Mesenchymal stem cell (in vitro differentiated cells and primary cell): Measurements from ENCODE around the gene PDE11A.

Experiments
- DNase-seq: peaks from one replicate; pipeline ENCODE4 v3.0.0-alpha.2; 2013
- H2AFZ ChIP-seq: one replicate; pipeline ENCODE4 v1.6.1; 2013; ENCODE audit warnings: low read depth, mild to moderate bottlenecking, control low read depth, inconsistent platforms, low read length, moderate library complexity
- H2AK5ac ChIP-seq: 2 replicates; pipeline ENCODE4 v1.6.1; 2013; ENCODE audit warnings: low read length, moderate library complexity, mild to moderate bottlenecking, inconsistent platforms; ENCODE audit not compliant: severe bottlenecking
- H2BK120ac ChIP-seq: one replicate; pipeline ENCODE4 v1.6.1; 2013; ENCODE audit warnings: low read depth, mild to moderate bottlenecking, inconsistent platforms, low read length, moderate library complexity
- H2BK12ac ChIP-seq, 2 experiments: one replicate each; pipeline ENCODE4 v1.6.1; 2013; ENCODE audit warnings: inconsistent platforms in 2 of 2, low read length in 2 of 2, mild to moderate bottlenecking in 2 of 2, moderate library complexity in 2 of 2, control low read depth in 1 of 2
- H2BK15ac ChIP-seq: one replicate; pipeline ENCODE4 v1.6.1; 2013; ENCODE audit warnings: mild to moderate bottlenecking, low read depth, inconsistent platforms; ENCODE audit not compliant: poor library complexity, severe bottlenecking
- H2BK5ac ChIP-seq: 2 replicates; pipeline ENCODE4 v1.6.1; 2013; ENCODE audit warnings: low read depth, mild to moderate bottlenecking, low read length, control low read depth, inconsistent platforms; ENCODE audit not compliant: poor library complexity, severe bottlenecking
- H3K14ac ChIP-seq, 2 experiments: one replicate each; pipeline ENCODE4 v1.6.1; 2013; ENCODE audit warnings: inconsistent platforms in 2 of 2, low read length in 2 of 2, control low read depth in 1 of 2, mild to moderate bottlenecking in 1 of 2, moderate library complexity in 1 of 2
- H3K18ac ChIP-seq, 2 experiments: one replicate each; pipeline ENCODE4 v1.6.1; 2013; ENCODE audit warnings: inconsistent platforms in 2 of 2, low read length in 2 of 2, control low read depth in 1 of 2, low read depth in 1 of 2, mild to moderate bottlenecking in 1 of 2
- H3K23ac ChIP-seq, 2 experiments: one replicate each; pipeline ENCODE4 v1.6.1; 2013; ENCODE audit warnings: inconsistent platforms in 2 of 2, low read length in 2 of 2, mild to moderate bottlenecking in 2 of 2, moderate library complexity in 2 of 2, control low read depth in 1 of 2
- H3K27ac ChIP-seq: 2 replicates; pipeline ENCODE4 v1.5.1; 2013; ENCODE audit warnings: mild to moderate bottlenecking, moderate library complexity, low read length, control low read depth, inconsistent platforms; ENCODE audit not compliant: poor library complexity, severe bottlenecking
- H3K27me3 ChIP-seq, 2 experiments: 2 replicates each; pipeline versions ENCODE4 v1.6.1 to v1.7.0; 2013; ENCODE audit warnings: low read length in 2 of 2, mild to moderate bottlenecking in 2 of 2, moderate library complexity in 2 of 2, control low read depth in 1 of 2, inconsistent platforms in 1 of 2; ENCODE audit not compliant: control insufficient read depth in 1 of 2, insufficient read depth in 1 of 2
- H3K36me3 ChIP-seq, 2 experiments: 2 replicates each; pipeline versions ENCODE4 v1.6.1 to v1.7.0; 2013; ENCODE audit warnings: low read length in 2 of 2, control low read depth in 1 of 2, inconsistent platforms in 1 of 2, low read depth in 1 of 2, mild to moderate bottlenecking in 1 of 2; ENCODE audit not compliant: insufficient read depth in 2 of 2, control insufficient read depth in 1 of 2
- H3K4ac ChIP-seq, 2 experiments: one replicate each; pipeline ENCODE4 v1.6.1; 2013; ENCODE audit warnings: inconsistent platforms in 2 of 2, low read length in 2 of 2, mild to moderate bottlenecking in 2 of 2, moderate library complexity in 2 of 2, control low read depth in 1 of 2, low read depth in 1 of 2
- H3K4me1 ChIP-seq: 2 replicates; pipeline ENCODE4 v1.6.1; 2013; ENCODE audit warnings: low read depth, low read length, control low read depth; ENCODE audit not compliant: control insufficient read depth, insufficient read depth
- H3K4me2 ChIP-seq: 2 replicates; pipeline ENCODE4 v1.6.1; 2013; ENCODE audit warnings: low read length, mild to moderate bottlenecking, inconsistent platforms; ENCODE audit not compliant: poor library complexity, severe bottlenecking
- H3K4me3 ChIP-seq, 2 experiments: 2 replicates each; pipeline versions ENCODE4 v1.5.1 to v1.7.0; 2013; ENCODE audit warnings: low read length in 2 of 2, mild to moderate bottlenecking in 2 of 2, control low read depth in 1 of 2, low read depth in 1 of 2; ENCODE audit not compliant: insufficient read depth in 1 of 2
- H3K79me1 ChIP-seq: replicated peaks from 2 replicates; pipeline ENCODE4 v1.6.1; 2013; ENCODE audit warnings: mild to moderate bottlenecking, control low read depth, low read length, inconsistent platforms; ENCODE audit not compliant: poor library complexity, severe bottlenecking
- H3K9ac ChIP-seq: 2 replicates; pipeline ENCODE4 v1.7.0; 2013; ENCODE audit warnings: mild to moderate bottlenecking, low read length, moderate library complexity
- H3K9me3 ChIP-seq: 2 replicates; pipeline ENCODE4 v1.7.0; 2013; ENCODE audit warnings: mild to moderate bottlenecking, low read length; ENCODE audit not compliant: control insufficient read depth
- H4K8ac ChIP-seq: one replicate; pipeline ENCODE4 v1.6.1; 2013; ENCODE audit warnings: inconsistent platforms, mild to moderate bottlenecking, low read length, moderate library complexity
- H4K91ac ChIP-seq: one replicate; pipeline ENCODE4 v1.6.1; 2013; ENCODE audit warnings: mild to moderate bottlenecking, low read length, inconsistent platforms
- WGBS: methylation state at CpG from one replicate; pipeline ENCODE4 v1.1.7; 2013; ENCODE audit warnings: mixed read lengths; 5-methylcytosine and 5-hydroxymethylcytosine counted together

PDE11A gene

DNA sequence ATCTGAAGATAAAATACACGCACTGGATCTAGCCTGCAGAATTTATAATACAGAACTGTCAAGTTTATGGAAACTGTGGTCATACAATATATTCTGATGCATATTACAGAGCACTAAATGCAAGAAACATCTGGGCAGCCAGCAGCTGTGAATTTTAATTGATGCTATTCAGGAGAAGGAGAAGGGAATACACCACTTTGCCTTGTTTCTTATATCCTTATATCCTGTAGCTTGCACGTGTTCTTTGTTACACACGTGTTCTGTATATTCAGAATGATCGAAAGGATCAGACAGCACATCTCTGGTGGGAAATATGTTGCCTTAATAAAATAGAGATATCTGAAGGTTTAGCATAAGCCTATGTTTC lies 344.2 kb downstream of the PDE11A start:
- H3K18ac ChIP-seq, result no peak overlapping the region
- H3K36me3 ChIP-seq, result no peaks in the 10 kb centered on the region
- no peaks in the 10 kb centered on the region for H3K9me3 ChIP-seq
- H2BK12ac ChIP-seq, result no peak overlapping the region
- no peaks in the 10 kb centered on the region for H3K79me1 ChIP-seq
- no CpG with 5 or more reads among the region's 4 CpGs for WGBS
- DNase-seq, result no peak
- H4K91ac ChIP-seq, result no peak overlapping the region
- no peak overlapping the region for H3K23ac ChIP-seq
- H4K8ac ChIP-seq, result no peak overlapping the region
- H2AK5ac ChIP-seq, result no peak overlapping the region
- H3K4me1 ChIP-seq, result no peaks in the 10 kb centered on the region
- no peak overlapping the region for H2BK15ac ChIP-seq
- no peak overlapping the region for H3K27ac ChIP-seq
- no peak overlapping the region for H3K4ac ChIP-seq
- no peak overlapping the region for H2AFZ ChIP-seq
- H3K14ac ChIP-seq, result no peak overlapping the region
- no peak overlapping the region for H2BK5ac ChIP-seq
- H3K9ac ChIP-seq, result no peak overlapping the region
- no peak overlapping the region for H2BK120ac ChIP-seq
- H3K4me2 ChIP-seq, result no peak overlapping the region
- H3K27me3 ChIP-seq, result peaks cover 3 to 5% of the 10 kb centered on the region in 2 experiments
- H3K4me3 ChIP-seq, result no peak overlapping the region

DNA sequence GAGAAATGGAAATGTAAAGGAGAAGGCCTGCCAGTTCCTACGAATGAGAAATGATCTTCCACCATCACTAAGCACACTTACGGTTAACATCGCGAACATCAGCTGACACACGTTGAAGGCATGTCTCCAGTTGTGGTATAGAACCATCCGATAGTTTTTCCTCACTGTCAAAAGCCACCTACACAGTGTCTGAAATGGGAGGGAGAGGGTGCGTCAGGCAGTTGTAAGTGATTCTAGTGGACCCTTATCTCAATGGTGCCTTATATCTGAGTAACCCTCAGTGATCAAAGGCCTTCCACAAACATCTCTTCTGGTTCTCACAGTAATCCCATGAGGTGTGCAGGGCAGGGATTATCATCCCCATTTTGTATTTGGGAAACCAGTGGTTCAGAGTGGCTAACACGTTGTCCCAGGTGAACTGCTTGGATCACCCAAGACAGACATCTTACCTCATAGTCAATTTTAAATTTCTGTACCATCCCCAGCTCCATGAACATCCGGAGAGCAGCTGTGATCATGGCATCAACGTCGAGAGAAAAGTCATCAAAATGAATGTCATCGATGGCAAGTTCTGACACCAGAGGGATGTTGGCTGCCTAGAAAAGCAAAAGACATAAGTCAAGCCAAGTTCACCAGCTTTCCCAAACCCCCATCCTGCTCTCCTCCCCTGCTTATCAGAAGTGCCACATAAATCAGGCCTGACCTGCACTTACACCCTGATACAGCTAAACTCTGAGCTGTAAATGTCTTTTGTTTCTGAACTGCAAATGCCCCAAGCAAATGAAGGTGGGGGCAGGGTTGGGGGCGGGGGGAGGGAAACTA lies 344.8 kb downstream of the PDE11A start:
- no peak overlapping the region for H2BK15ac ChIP-seq
- no peak overlapping the region for H4K91ac ChIP-seq
- H2BK12ac ChIP-seq, result no peak overlapping the region
- H3K23ac ChIP-seq, result no peak overlapping the region
- H3K9me3 ChIP-seq, result no peaks in the 10 kb centered on the region
- H3K36me3 ChIP-seq, result no peaks in the 10 kb centered on the region
- H3K14ac ChIP-seq, result no peak overlapping the region
- no peak overlapping the region for H2BK5ac ChIP-seq
- no peak overlapping the region for H3K18ac ChIP-seq
- no peak overlapping the region for H2BK120ac ChIP-seq
- 93% methylated on average over 5 of the region's 13 CpGs for WGBS
- H3K4me1 ChIP-seq, result no peaks in the 10 kb centered on the region
- H3K4ac ChIP-seq, result no peak overlapping the region
- H3K9ac ChIP-seq, result no peak overlapping the region
- H3K27ac ChIP-seq, result no peak overlapping the region
- no peak overlapping the region for H2AK5ac ChIP-seq
- H2AFZ ChIP-seq, result no peak overlapping the region
- no peak overlapping the region for H3K4me2 ChIP-seq
- no peak for DNase-seq
- no peaks in the 10 kb centered on the region for H3K79me1 ChIP-seq
- peaks cover 3 to 5% of the 10 kb centered on the region in 2 experiments for H3K27me3 ChIP-seq
- no peak overlapping the region for H3K4me3 ChIP-seq
- H4K8ac ChIP-seq, result no peak overlapping the region

DNA sequence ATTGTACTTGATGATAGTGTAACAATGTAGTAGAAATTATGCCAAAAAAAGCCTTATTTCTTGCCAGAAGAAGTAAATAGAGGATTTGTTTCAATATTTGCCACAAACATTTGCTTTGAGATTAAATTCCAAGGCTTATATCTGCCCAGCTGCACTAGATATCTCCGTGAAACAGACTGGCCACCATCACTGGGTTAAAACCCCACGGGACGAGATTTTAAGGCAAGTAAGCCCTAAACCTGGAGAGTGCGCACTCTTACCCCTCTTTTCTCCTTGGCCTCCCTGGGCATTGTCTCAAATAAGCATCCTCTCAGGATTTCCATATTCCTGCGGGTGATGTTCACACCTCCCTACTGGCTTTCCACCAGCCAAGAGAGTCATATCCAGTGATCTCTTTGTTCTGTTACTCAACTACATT lies 345.6 kb downstream of the PDE11A start:
- Histone ChIP-seq H2BK5ac (no peak overlapping the region), H2BK15ac (no peak overlapping the region), H3K4ac (no peak overlapping the region), H2BK120ac (no peak overlapping the region), H4K8ac (no peak overlapping the region), H3K9ac (peak overlapping the region; percentile 12), H2AK5ac (no peak overlapping the region), H3K4me2 (no peak overlapping the region), H3K4me1 (no peaks in the 10 kb centered on the region), H3K79me1 (no peaks in the 10 kb centered on the region), H2AFZ (no peak overlapping the region), H2BK12ac (no peak overlapping the region), H3K27me3 (peaks cover 3 to 5% of the 10 kb centered on the region in 2 experiments), H3K9me3 (no peaks in the 10 kb centered on the region), H4K91ac (no peak overlapping the region), H3K18ac (no peak overlapping the region), H3K14ac (no peak overlapping the region), H3K36me3 (no peaks in the 10 kb centered on the region), H3K27ac (no peak overlapping the region), H3K4me3 (no peak overlapping the region), H3K23ac (no peak overlapping the region)
- DNase-seq, result no peak
- WGBS, result 87% methylated on average over 5 of the region's 5 CpGs

DNA sequence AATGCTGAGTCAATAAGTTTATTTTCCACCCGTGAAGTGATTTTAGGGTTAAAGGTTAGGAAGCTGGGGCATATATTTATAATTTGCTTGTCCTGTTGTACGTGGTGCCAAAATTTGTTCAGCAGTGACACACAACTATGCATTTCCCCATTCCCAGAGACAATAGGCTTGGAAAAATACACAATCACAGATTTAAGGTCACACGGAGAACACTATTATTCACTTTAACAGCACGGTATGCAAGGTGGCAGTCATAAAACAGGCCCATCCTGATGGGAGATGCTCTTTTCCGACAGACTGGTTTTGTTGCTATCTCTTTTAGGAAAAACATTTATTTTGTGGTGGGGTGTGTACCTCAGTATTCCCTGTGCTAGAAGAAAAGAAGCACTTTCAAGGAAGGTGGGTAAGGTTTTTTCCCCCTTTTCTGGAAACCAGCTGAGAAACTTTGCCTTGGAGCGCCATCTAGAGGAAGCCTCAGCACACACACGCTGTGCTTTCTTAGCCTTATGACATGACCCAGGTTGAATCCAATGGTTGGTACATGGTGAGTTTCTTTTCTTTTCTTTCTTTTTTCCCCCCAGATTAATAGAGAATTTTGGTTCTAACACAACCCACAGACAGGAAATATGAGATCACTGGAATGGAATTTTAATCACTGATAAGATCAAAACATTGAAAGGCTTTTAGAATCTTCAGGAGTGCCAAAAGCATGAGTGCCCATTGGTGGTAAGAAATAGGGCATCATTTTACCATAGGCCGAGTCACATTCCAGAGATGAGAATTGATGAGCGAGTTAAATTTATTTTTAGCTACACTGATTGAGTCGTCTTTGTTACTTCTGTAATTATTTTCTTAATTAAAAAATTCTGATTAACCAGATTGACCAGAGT lies 347.9 kb downstream of the PDE11A start:
- no peak overlapping the region for H3K27ac ChIP-seq

More for the DNA sequence above, 347.9 kb downstream of the PDE11A start:
- Histone ChIP-seq H3K4ac (no peak overlapping the region), H2BK15ac (no peak overlapping the region), H4K8ac (no peak overlapping the region), H3K9me3 (no peaks in the 10 kb centered on the region), H3K4me1 (no peaks in the 10 kb centered on the region), H3K23ac (no peak overlapping the region), H2BK12ac (no peak overlapping the region), H3K79me1 (no peaks in the 10 kb centered on the region), H3K9ac (no peak overlapping the region), H3K18ac (no peak overlapping the region), H3K4me2 (no peak overlapping the region), H2AFZ (no peak overlapping the region), H3K14ac (no peak overlapping the region), H2BK120ac (no peak overlapping the region), H4K91ac (no peak overlapping the region), H2AK5ac (no peak overlapping the region), H2BK5ac (no peak overlapping the region), H3K27me3 (peaks cover 0 to 3% of the 10 kb centered on the region in 2 experiments), H3K4me3 (no peak overlapping the region), H3K36me3 (no peaks in the 10 kb centered on the region)
- WGBS, result 57% methylated on average over 4 of the region's 10 CpGs
- DNase-seq, result peak; percentile 67
